BLaER1 (cell line): ENCODE measurements around the gene SPATA3.

ENCODE experiments used
- H3K27ac ChIP-seq: shearing (Covaris generic); formaldehyde crosslinking; 2 replicates; pipeline ENCODE4 v1.8.1; 2022
- H3K27me3 ChIP-seq: shearing (Covaris generic); formaldehyde crosslinking; 2 replicates; pipeline ENCODE4 v1.8.1; 2022
- H3K36me3 ChIP-seq: shearing (Covaris generic); formaldehyde crosslinking; 2 replicates; pipeline ENCODE4 v1.8.1; 2022
- H3K4me1 ChIP-seq: shearing (Covaris generic); formaldehyde crosslinking; 2 replicates; pipeline ENCODE4 v1.8.1; 2022
- H3K4me2 ChIP-seq: shearing (Covaris generic); formaldehyde crosslinking; 2 replicates; pipeline ENCODE4 v1.8.1; 2022
- H3K4me3 ChIP-seq: shearing (Covaris generic); formaldehyde crosslinking; 2 replicates; pipeline ENCODE4 v1.8.1; 2022
- H3K9ac ChIP-seq: shearing (Covaris generic); formaldehyde crosslinking; 2 replicates; pipeline ENCODE4 v1.8.1; 2022
- H3K9me3 ChIP-seq: shearing (Covaris generic); formaldehyde crosslinking; 2 replicates; pipeline ENCODE4 v1.8.1; 2022
- H4K20me1 ChIP-seq: shearing (Covaris generic); formaldehyde crosslinking; 2 replicates; pipeline ENCODE4 v1.8.1; 2022
- Cebpa-rat ChIP-seq: shearing (Covaris generic); IDR thresholded peaks from 2 replicates; pipeline ENCODE4 v1.8.1; 2022

The SPATA3 gene

DNA sequence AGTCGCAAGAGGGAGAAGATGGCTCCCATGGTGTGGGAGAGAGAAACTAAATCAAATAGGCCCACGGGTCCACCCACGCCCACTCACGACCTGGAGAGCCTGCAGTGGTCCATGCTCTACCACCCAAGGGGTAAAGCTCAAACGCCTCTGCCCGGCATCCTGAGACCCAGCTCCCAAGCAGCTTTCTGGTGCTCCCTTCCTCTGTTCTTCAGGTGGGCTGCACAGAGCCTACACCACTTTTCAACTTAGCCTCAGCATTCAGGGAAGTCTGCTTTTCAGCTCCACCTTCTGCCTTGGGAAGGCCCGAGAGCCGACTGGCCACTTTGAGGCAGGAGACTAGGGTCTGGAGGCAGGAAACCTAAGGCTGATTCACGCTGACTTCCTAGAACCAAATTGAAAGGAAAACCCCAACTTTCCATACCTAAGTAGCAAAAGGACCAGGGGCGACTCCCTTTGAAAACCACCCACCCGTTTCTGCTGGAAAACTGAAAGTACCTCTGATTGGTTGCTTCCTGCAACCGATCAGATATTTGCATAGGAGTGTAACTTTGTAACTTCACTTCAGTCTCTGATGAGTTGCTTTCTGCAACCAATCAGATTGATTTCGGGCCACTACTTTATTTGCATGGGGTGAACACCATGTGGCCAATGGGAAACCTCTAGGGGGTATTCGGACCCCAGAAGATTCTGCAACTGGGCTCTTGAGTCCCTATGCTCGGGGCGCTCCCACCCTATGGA is 26.8 kb upstream of the SPATA3 start:
- Histone ChIP-seq H3K36me3 (no peaks in the 10 kb centered on the region), H3K9ac (no peak overlapping the region), H3K4me2 (no peak overlapping the region), H3K9me3 (peaks cover 6% of the 10 kb centered on the region), H3K27ac (no peak overlapping the region), H3K27me3 (no peaks in the 10 kb centered on the region), H3K4me3 (no peak overlapping the region), H4K20me1 (no peaks in the 10 kb centered on the region), H3K4me1 (peaks cover 12% of the 10 kb centered on the region)
- no peak for TF ChIP-seq Cebpa-rat

DNA sequence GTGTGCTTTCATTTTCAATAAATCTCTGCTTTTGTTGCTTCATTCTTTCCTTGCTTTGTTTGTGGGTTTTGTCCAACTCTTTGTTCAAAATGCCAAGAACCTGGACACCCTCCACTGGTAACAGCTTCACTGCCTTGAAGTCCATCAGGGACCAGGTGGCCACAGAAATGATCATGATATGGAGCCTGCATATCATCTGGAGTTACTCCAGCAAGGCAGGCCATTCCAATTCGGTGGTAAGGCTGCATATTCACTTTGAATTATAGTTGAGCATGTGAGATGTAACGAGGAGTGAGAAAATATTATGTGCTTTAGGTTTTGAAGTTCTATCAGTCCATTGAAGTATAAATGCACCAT is 26.3 kb upstream of the SPATA3 start:
- Histone ChIP-seq H3K4me3 (no peak overlapping the region), H3K4me1 (peaks cover 18% of the 10 kb centered on the region), H3K9ac (no peak overlapping the region)

DNA sequence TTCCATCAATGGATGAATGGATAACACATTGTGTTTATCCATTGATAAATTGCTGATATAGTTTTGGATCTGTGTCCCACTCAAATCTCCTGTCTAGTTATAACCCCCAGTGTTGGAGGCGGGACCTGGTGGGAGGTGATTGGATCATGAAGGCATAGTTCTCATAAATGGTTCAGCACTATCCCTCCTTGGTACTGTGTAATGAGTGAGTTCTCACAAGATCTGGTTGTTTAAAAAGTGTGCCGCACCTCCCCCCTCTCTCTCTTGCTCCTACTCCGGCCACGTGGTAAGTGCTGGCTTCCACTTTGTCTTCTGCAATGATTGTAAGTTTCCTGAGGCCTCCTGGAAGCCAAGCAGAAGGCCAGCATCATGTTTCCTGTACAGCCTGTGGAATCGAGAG is 23.9 kb upstream of the SPATA3 start:
- no peak for TF ChIP-seq Cebpa-rat
- Histone ChIP-seq H3K36me3 (no peaks in the 10 kb centered on the region), H3K9ac (no peak overlapping the region), H3K9me3 (no peaks in the 10 kb centered on the region), H3K27ac (no peak overlapping the region), H3K27me3 (no peaks in the 10 kb centered on the region), H4K20me1 (no peaks in the 10 kb centered on the region), H3K4me3 (no peak overlapping the region), H3K4me1 (peaks cover 42% of the 10 kb centered on the region), H3K4me2 (no peak overlapping the region)

More for the DNA sequence above, 26.3 kb upstream of the SPATA3 start:
- Histone ChIP-seq H3K9me3 (peaks cover under 1% of the 10 kb centered on the region; the same call in 1 of the 2 replicates), H3K36me3 (no peaks in the 10 kb centered on the region), H3K4me2 (no peak overlapping the region), H3K27me3 (no peaks in the 10 kb centered on the region), H3K27ac (no peak overlapping the region), H4K20me1 (no peaks in the 10 kb centered on the region)
- no peak for TF ChIP-seq Cebpa-rat

DNA sequence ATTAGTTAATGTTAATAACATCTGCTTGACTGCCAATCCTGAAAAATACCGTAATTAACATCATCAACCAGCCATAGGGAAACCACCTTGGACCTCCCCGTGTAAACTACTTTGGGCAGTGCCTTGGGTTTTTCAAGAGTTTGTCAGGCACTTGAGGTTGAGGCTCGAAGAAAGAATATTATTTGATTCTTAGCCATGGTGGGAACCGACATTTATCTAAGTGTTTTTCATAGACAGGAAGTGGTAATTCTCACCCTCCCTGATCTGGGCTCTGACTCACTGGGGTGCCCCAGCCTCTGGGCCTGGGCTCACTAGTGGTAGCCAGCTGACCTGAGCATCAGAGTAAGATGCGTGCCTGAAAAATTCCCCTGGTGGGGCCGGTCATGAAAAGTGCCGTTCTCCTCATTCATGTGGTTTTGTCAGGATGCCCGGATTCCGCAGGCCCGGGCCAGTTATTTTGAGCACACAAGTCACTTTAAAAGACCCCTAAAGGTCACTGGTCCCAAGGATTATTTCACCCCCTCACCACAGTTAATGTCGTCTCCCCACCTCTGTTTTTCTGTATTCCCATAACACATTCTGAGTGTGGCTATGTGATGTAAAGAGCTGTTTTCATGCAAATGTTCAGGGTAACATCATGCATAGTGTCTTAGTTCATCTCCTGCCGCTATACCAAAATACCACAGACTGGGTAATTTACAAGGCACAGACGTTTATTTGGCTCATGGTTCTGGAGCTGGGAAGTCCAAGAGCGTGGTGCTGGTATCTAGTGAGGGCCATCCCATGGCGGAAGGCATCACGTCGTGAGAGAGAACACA is 21.6 kb upstream of the SPATA3 start:
- no peak overlapping the region for H3K9ac ChIP-seq
- no peaks in the 10 kb centered on the region for H4K20me1 ChIP-seq
- TF ChIP-seq Cebpa-rat: no peak
- H3K36me3 ChIP-seq: no peaks in the 10 kb centered on the region
- no peak overlapping the region for H3K27ac ChIP-seq
- peaks cover 40% of the 10 kb centered on the region for H3K4me1 ChIP-seq
- H3K4me2 ChIP-seq: peak overlapping the region; percentile 63
- no peak overlapping the region for H3K4me3 ChIP-seq
- no peaks in the 10 kb centered on the region for H3K27me3 ChIP-seq
- H3K9me3 ChIP-seq: no peaks in the 10 kb centered on the region

DNA sequence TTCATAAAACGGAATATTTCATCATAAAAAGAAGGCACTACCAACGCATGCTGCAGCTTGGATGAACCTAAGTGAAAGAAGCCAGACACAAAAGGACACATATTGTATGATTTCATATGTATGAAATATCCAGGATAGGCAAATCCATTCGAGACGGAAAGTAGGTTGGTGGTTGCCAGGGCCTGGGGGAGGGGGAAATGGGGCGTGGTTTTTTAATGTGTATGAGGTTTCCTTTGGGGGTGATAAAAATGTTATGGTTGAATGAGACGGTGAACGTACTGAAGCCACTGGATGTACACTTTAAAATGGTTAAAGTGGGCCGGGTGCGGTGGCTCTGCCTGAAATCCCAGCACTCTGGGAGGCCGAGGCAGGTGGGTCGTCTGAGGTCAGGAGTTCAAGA is 20.0 kb upstream of the SPATA3 start:
- peaks cover 39% of the 10 kb centered on the region for H3K4me1 ChIP-seq
- no peaks in the 10 kb centered on the region for H3K27me3 ChIP-seq
- H3K9ac ChIP-seq: no peak overlapping the region
- H3K9me3 ChIP-seq: no peaks in the 10 kb centered on the region
- H3K4me2 ChIP-seq: peak overlapping the region; percentile 63
- no peaks in the 10 kb centered on the region for H4K20me1 ChIP-seq
- no peaks in the 10 kb centered on the region for H3K36me3 ChIP-seq
- TF ChIP-seq Cebpa-rat: no peak
- no peak overlapping the region for H3K4me3 ChIP-seq
- H3K27ac ChIP-seq: no peak overlapping the region

DNA sequence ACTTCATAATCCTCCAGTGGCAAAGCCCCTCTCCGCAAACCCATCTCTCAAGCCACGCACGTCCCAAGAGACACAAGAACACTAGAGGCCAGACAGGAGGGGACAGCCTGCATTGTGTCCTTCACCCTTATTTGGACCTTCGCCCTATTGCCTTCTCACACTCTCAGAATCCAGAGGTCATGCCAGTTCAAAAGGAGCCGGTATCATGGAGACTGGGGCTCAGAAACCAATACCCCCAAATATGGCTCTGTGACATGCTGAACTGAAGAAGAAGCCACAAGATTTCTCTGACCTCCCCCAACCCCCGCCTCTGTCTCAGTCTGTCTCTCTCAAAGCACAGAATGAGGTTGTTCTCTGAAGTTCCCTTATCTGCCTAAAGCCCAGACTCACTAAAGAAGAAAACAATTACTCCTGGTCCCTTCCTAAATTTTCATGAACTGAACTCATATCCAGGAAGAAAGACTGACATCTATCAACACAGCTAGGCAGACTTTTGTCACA is 19.2 kb upstream of the SPATA3 start:
- H3K9ac ChIP-seq: no peak overlapping the region
- H3K27me3 ChIP-seq: no peaks in the 10 kb centered on the region
- no peak for TF ChIP-seq Cebpa-rat
- H3K4me3 ChIP-seq: no peak overlapping the region
- H3K4me2 ChIP-seq: peak overlapping the region; percentile 63
- H3K9me3 ChIP-seq: no peaks in the 10 kb centered on the region
- H3K4me1 ChIP-seq: peaks cover 39% of the 10 kb centered on the region
- no peaks in the 10 kb centered on the region for H3K36me3 ChIP-seq
- no peaks in the 10 kb centered on the region for H4K20me1 ChIP-seq
- no peak overlapping the region for H3K27ac ChIP-seq

DNA sequence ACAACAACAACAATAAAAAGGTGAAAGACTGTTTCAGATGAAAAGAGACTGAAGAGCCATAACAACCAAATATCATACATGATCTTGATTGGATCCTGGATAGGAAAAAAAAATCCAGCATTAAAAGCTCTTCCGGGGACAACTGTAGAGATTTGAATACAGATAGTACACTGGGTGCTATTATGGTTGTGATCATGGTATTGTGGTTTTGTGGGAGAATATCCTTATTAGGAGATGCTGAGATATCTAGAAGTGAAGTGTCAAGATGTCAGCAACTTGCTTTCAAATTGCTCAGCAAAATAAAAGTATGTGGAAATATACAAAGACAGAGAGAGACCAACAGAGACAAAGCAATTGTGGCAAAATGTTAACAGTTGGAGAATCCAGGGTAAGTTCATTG is 15.5 kb upstream of the SPATA3 start:
- no peak overlapping the region for H3K27ac ChIP-seq
- no peak overlapping the region for H3K4me3 ChIP-seq
- H3K27me3 ChIP-seq: no peaks in the 10 kb centered on the region
- H3K4me1 ChIP-seq: peaks cover 18% of the 10 kb centered on the region
- no peak overlapping the region for H3K4me2 ChIP-seq
- H3K36me3 ChIP-seq: no peaks in the 10 kb centered on the region
- no peaks in the 10 kb centered on the region for H3K9me3 ChIP-seq
- TF ChIP-seq Cebpa-rat: no peak
- H3K9ac ChIP-seq: no peak overlapping the region
- H4K20me1 ChIP-seq: no peaks in the 10 kb centered on the region

DNA sequence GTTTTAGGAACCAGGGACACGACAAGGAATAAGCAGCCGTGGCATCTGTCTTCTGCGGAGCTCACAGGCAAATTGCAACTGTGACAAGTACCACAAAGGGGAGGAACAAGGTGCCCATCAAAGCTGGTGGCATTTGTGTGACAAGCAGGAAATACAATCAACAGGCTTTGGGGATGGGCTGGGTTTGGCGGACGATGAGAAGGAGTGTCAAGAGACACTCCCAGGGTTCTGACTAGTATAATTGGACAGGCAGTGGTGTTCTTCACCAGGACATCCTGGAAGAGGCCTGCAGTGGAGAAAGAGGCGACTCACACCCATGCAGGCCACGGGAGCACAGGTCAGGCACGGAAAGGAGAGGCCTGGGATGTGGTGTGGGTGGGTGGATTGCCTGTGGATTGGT is 14.2 kb upstream of the SPATA3 start:
- Histone ChIP-seq H3K36me3 (no peaks in the 10 kb centered on the region), H4K20me1 (no peaks in the 10 kb centered on the region), H3K27me3 (no peaks in the 10 kb centered on the region), H3K9me3 (no peaks in the 10 kb centered on the region), H3K4me3 (no peak overlapping the region), H3K9ac (no peak overlapping the region), H3K4me2 (no peak overlapping the region), H3K4me1 (peaks cover 12% of the 10 kb centered on the region), H3K27ac (no peak overlapping the region)
- TF ChIP-seq Cebpa-rat: no peak

DNA sequence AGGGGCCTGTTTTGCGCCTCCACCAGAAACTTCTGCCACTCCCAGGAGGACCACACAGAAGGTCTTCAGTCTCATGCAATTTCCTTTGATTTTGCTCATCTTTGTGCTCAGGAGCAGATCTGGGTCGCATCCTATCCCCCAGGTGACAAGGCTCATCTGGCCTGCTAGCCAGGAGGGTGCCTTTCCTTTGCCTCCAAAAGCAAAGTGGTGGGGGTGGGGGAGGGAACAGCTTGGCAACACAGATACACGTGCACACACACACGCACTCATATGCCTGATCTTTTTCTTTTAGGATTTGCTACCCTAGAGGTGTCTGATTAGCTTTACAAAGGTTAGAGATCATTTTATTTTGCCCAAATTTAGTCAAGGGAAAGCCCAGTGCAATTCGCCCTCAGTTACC is 13.8 kb upstream of the SPATA3 start:
- no peaks in the 10 kb centered on the region for H3K36me3 ChIP-seq
- H3K9me3 ChIP-seq: no peaks in the 10 kb centered on the region
- H4K20me1 ChIP-seq: no peaks in the 10 kb centered on the region
- TF ChIP-seq Cebpa-rat: no peak
- no peak overlapping the region for H3K4me2 ChIP-seq
- no peak overlapping the region for H3K4me3 ChIP-seq
- H3K9ac ChIP-seq: no peak overlapping the region
- no peaks in the 10 kb centered on the region for H3K27me3 ChIP-seq
- H3K4me1 ChIP-seq: peaks cover 11% of the 10 kb centered on the region
- H3K27ac ChIP-seq: no peak overlapping the region

DNA sequence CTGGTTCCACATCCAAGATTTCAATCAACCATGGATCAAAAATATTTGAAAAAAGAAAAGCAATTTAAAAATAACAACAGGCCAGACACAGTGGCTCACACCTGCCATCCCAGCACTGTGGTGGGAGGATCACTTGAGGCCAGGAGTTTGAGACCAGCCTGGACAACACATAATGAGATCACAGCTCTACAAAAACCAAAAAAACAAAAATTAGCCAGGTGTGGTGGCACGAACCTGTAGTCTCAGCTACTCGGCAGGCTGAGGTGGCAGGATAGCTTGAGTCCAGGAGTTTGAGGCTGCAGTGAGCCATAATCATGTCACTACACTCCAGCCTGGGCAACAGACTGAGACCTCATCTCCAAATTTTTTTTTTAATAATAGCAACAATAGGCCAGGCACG is 13.4 kb upstream of the SPATA3 start:
- H4K20me1 ChIP-seq: no peaks in the 10 kb centered on the region
- no peak overlapping the region for H3K4me2 ChIP-seq
- H3K9ac ChIP-seq: no peak overlapping the region
- no peaks in the 10 kb centered on the region for H3K36me3 ChIP-seq
- H3K9me3 ChIP-seq: no peaks in the 10 kb centered on the region
- no peak overlapping the region for H3K27ac ChIP-seq
- no peaks in the 10 kb centered on the region for H3K27me3 ChIP-seq
- TF ChIP-seq Cebpa-rat: no peak
- no peak overlapping the region for H3K4me3 ChIP-seq
- peaks cover 10% of the 10 kb centered on the region for H3K4me1 ChIP-seq
